H1 (cell line): ENCODE results near the gene TANC1. TPM values are rescaled to one million over a fixed set of nuclear protein-coding genes. Genes with fewer than 3 reads are reported as not detected.

Experiments
- CTCF ChIA-PET: fragments of 300-600 bp; sonication (Branson Sonifier 250); formaldehyde crosslinking; loops from one replicate; lab custom pipeline; 2021; ENCODE audit not compliant: partially characterized antibody; lab: Charles Lee
- POLR2A ChIA-PET: fragments of 300-600 bp; sonication (Branson Sonifier 250); formaldehyde crosslinking; loops from one replicate; lab custom pipeline; 2021; ENCODE audit warnings: inconsistent platforms; ENCODE audit not compliant: partially characterized antibody; lab: Charles Lee
- DNase-seq, 2 experiments: peaks; one replicate each; pipeline versions ENCODE4 v3.0.0 to v3.0.0-alpha.2; 2010 to 2022; ENCODE audit warnings: low spot score in 2 of 2, low read depth in 1 of 2, mixed read lengths in 1 of 2
- FAIRE-seq: peaks from 2 replicates; lab custom pipeline; 2011; peaks lifted over from hg19 to GRCh38; lab: Jason Lieb, UNC
- H2AFZ ChIP-seq: 2 replicates; pipeline ENCODE4 v1.8.1; 2012; ENCODE audit warnings: low read length, inconsistent platforms
- H2AK5ac ChIP-seq: 2 replicates; pipeline ENCODE4 v1.6.1; 2013; ENCODE audit warnings: low read depth, low read length
- H2BK120ac ChIP-seq: replicated peaks from 2 replicates; pipeline ENCODE3; 2013; ENCODE audit warnings: low read depth, low read length, inconsistent platforms
- H2BK12ac ChIP-seq: 2 replicates; pipeline ENCODE4 v1.6.1; 2013; ENCODE audit warnings: low read depth, low read length
- H2BK15ac ChIP-seq: 2 replicates; pipeline ENCODE4 v1.6.1; 2013; ENCODE audit warnings: low read length
- H2BK20ac ChIP-seq: 2 replicates; pipeline ENCODE4 v1.6.1; 2013; ENCODE audit warnings: low read length
- H2BK5ac ChIP-seq: 2 replicates; pipeline ENCODE4 v1.6.1; 2013; ENCODE audit warnings: low read depth, low read length
- H3K14ac ChIP-seq: 2 replicates; pipeline ENCODE4 v1.6.1; 2013; ENCODE audit warnings: inconsistent platforms; ENCODE audit not compliant: insufficient read length
- H3K18ac ChIP-seq: 2 replicates; pipeline ENCODE4 v1.6.1; 2013; ENCODE audit warnings: low read length; ENCODE audit errors: extremely low read depth
- H3K23ac ChIP-seq: 2 replicates; pipeline ENCODE4 v1.6.1; 2013; ENCODE audit warnings: inconsistent platforms; ENCODE audit not compliant: insufficient read length
- H3K23me2 ChIP-seq: 2 replicates; pipeline ENCODE4 v1.6.1; 2013; ENCODE audit warnings: low read depth, low read length
- H3K27ac ChIP-seq: 2 replicates; pipeline ENCODE4 v1.6.1; 2011; ENCODE audit warnings: low read depth, low read length, inconsistent platforms
- H3K27me3 ChIP-seq, 4 experiments: replicated peaks in 1 of 4; 1 replicate in 1 of 4; 2 replicates in 3 of 4; pipeline versions ENCODE4 v1.6.1 to v1.8.1; 2011 to 2013; ENCODE audit warnings: low read length in 3 of 4, mild to moderate bottlenecking in 3 of 4, inconsistent platforms in 2 of 4, mixed read lengths in 2 of 4, moderate library complexity in 1 of 4; ENCODE audit not compliant: control insufficient read depth in 3 of 4, insufficient read depth in 3 of 4; ENCODE audit errors: extremely low read depth in 1 of 4
- H3K36me3 ChIP-seq, 4 experiments: 2 replicates each; pipeline versions ENCODE4 v1.6.1 to v1.8.1; 2011 to 2013; ENCODE audit warnings: mild to moderate bottlenecking in 4 of 4, low read length in 3 of 4, moderate library complexity in 2 of 4, control low read depth in 1 of 4, inconsistent platforms in 1 of 4; ENCODE audit not compliant: insufficient read depth in 4 of 4, control insufficient read depth in 2 of 4
- H3K4ac ChIP-seq: replicated peaks from 2 replicates; pipeline ENCODE3; 2013; ENCODE audit warnings: low read length, low read depth, mixed read lengths, inconsistent platforms; ENCODE audit not compliant: insufficient read length
- H3K4me1 ChIP-seq, 4 experiments: replicated peaks in 1 of 4; 1 replicate in 1 of 4; 2 replicates in 3 of 4; pipeline versions ENCODE4 v1.6.1 to v1.8.1; 2011 to 2013; ENCODE audit warnings: low read length in 3 of 4, inconsistent platforms in 2 of 4, mixed read lengths in 1 of 4; ENCODE audit not compliant: insufficient read depth in 4 of 4, control insufficient read depth in 3 of 4
- H3K4me2 ChIP-seq, 2 experiments: 2 replicates each; pipeline versions ENCODE4 v1.6.1 to v1.8.1; 2011 to 2013; ENCODE audit warnings: low read depth in 2 of 2, low read length in 2 of 2, control low read depth in 1 of 2, inconsistent platforms in 1 of 2, mild to moderate bottlenecking in 1 of 2; ENCODE audit not compliant: insufficient read depth in 1 of 2
- H3K4me3 ChIP-seq, 4 experiments: fragments of 200-600, 300-600 bp in 1 of 4; sonication (generic), shearing (Covaris generic), sonication (Bioruptor Twin) in 1 of 4; 2 replicates each; pipeline versions ENCODE4 v1.5.1 to v1.8.1; 2011 to 2016; ENCODE audit warnings: low read length in 4 of 4, low read depth in 3 of 4, control low read depth in 2 of 4, inconsistent platforms in 2 of 4, mild to moderate bottlenecking in 2 of 4, mixed read lengths in 1 of 4, moderate library complexity in 1 of 4; ENCODE audit not compliant: insufficient read depth in 2 of 4; ENCODE audit errors: extremely low read depth in 1 of 4
- H3K56ac ChIP-seq: replicated peaks from 2 replicates; pipeline ENCODE3; 2013; ENCODE audit warnings: low read depth, mild to moderate bottlenecking, mixed read lengths, low read length, inconsistent platforms; ENCODE audit not compliant: insufficient read length
- H3K79me1 ChIP-seq: 2 replicates; pipeline ENCODE4 v1.6.1; 2013; ENCODE audit warnings: low read depth, low read length, control low read depth
- H3K79me2 ChIP-seq, 2 experiments: 2 replicates each; pipeline versions ENCODE4 v1.6.1 to v1.8.1; 2012 to 2013; ENCODE audit warnings: low read length in 2 of 2, mild to moderate bottlenecking in 2 of 2, inconsistent platforms in 1 of 2; ENCODE audit not compliant: insufficient read depth in 2 of 2, control insufficient read depth in 1 of 2
- H3K9ac ChIP-seq, 4 experiments: replicated peaks in 1 of 4; 1 replicate in 1 of 4; 2 replicates in 3 of 4; pipeline versions ENCODE4 v1.6.1 to v1.8.1; 2011 to 2013; ENCODE audit warnings: low read depth in 3 of 4, low read length in 3 of 4, control low read depth in 2 of 4, mild to moderate bottlenecking in 2 of 4, moderate library complexity in 2 of 4, inconsistent platforms in 1 of 4; ENCODE audit errors: extremely low read depth in 1 of 4
- H3K9me3 ChIP-seq, 2 experiments: 2 replicates each; pipeline versions ENCODE4 v1.6.1 to v1.8.1; 2012 to 2013; ENCODE audit warnings: mild to moderate bottlenecking in 2 of 2, moderate library complexity in 2 of 2, control low read depth in 1 of 2, inconsistent platforms in 1 of 2, low read depth in 1 of 2, low read length in 1 of 2, mixed read lengths in 1 of 2; ENCODE audit not compliant: insufficient read depth in 2 of 2
- H4K20me1 ChIP-seq, 2 experiments: replicated peaks in 1 of 2; 2 replicates each; pipeline versions ENCODE3 to v1.8.1; 2011 to 2013; ENCODE audit warnings: inconsistent platforms in 2 of 2, low read length in 2 of 2, mild to moderate bottlenecking in 1 of 2; ENCODE audit not compliant: insufficient read depth in 2 of 2, control insufficient read depth in 1 of 2
- H4K5ac ChIP-seq: 2 replicates; pipeline ENCODE4 v1.6.1; 2013; ENCODE audit warnings: low read length, low read depth, mixed read lengths, inconsistent platforms; ENCODE audit not compliant: insufficient read length
- H4K8ac ChIP-seq: 2 replicates; pipeline ENCODE4 v1.8.0; 2013; ENCODE audit warnings: mild to moderate bottlenecking, moderate library complexity, low read length, inconsistent platforms; ENCODE audit not compliant: insufficient read depth; ENCODE audit errors: extremely low read depth
- H4K91ac ChIP-seq: replicated peaks from 2 replicates; pipeline ENCODE3; 2013; ENCODE audit warnings: low read length, mixed read lengths, inconsistent platforms; ENCODE audit not compliant: insufficient read length
- ASH2L ChIP-seq: fragments of 200-600, 300-600 bp; sonication (generic); IDR thresholded peaks from one replicate; pipeline ENCODE4 v1.7.1; 2017; ENCODE audit warnings: low read length
- ATF2 ChIP-seq: IDR thresholded peaks from 2 replicates; pipeline ENCODE4 v1.6.1; 2012; ENCODE audit warnings: low read length, inconsistent platforms
- BCL11A ChIP-seq, 2 experiments: IDR thresholded peaks; one replicate each; pipeline ENCODE4 v1.6.1; 2011; ENCODE audit warnings: low read depth in 2 of 2, low read length in 2 of 2, mild to moderate bottlenecking in 2 of 2
- CBX5 ChIP-seq: fragments of 300-800, 300-1000 bp; sonication (generic); IDR thresholded peaks from 2 replicates; pipeline ENCODE4 v1.7.1; 2016; ENCODE audit warnings: antibody characterized with exemption, low read length, low read depth
- JUN ChIP-seq: IDR thresholded peaks from 2 replicates; pipeline ENCODE4 v1.6.1; 2011; ENCODE audit warnings: low read depth, mild to moderate bottlenecking, improper control_type of control experiment, low read length
- KDM5A ChIP-seq: fragments of 200-600 bp; IDR thresholded peaks from 2 replicates; pipeline ENCODE4 v1.7.1; 2012; ENCODE audit warnings: mild to moderate bottlenecking, low read length, inconsistent platforms, mixed read lengths
- PHF8 ChIP-seq: fragments of 200-600 bp; sonication (generic); conservative IDR thresholded peaks from 2 replicates; pipeline ENCODE4 v1.7.1; 2012; ENCODE audit warnings: low read depth, mild to moderate bottlenecking, inconsistent platforms, low read length, moderate library complexity
- RBBP5 ChIP-seq: IDR thresholded peaks from 2 replicates; pipeline ENCODE4 v1.7.1; 2012; ENCODE audit warnings: low read depth, mild to moderate bottlenecking, inconsistent platforms, low read length, moderate library complexity, borderline replicate concordance
- RNF2 ChIP-seq: fragments of 200-900, 300-1000 bp; sonication (generic); IDR thresholded peaks from 2 replicates; pipeline ENCODE4 v1.7.1; 2016; ENCODE audit warnings: borderline replicate concordance, low read depth, mild to moderate bottlenecking, antibody characterized with exemption, low read length; ENCODE audit not compliant: poor library complexity, severe bottlenecking; ENCODE audit errors: missing control alignments
- SP4 ChIP-seq: IDR thresholded peaks from 2 replicates; pipeline ENCODE4 v1.6.1; 2012; ENCODE audit warnings: low read length, inconsistent platforms
- SUZ12 ChIP-seq: fragments of 200-600 bp; sonication (generic); IDR thresholded peaks from 2 replicates; pipeline ENCODE4 v1.6.1; 2012; ENCODE audit warnings: mild to moderate bottlenecking, inconsistent platforms, low read length, moderate library complexity, mixed read lengths
- TBP ChIP-seq: IDR thresholded peaks from 2 replicates; pipeline ENCODE4 v1.6.1; 2011; ENCODE audit warnings: low read depth, low read length, improper control_type of control experiment
- ZNF274 ChIP-seq: IDR thresholded peaks from 2 replicates; pipeline ENCODE4 v1.7.0; 2012; ENCODE audit warnings: low read length, borderline replicate concordance; ENCODE audit errors: extremely low read depth
- WGBS, 2 experiments: shearing (Covaris generic) in 1 of 2; methylation state at CpG; one replicate each; pipeline versions ENCODE4 v1.1.6 to v1.1.7; 2013 to 2015; ENCODE audit warnings: low lambda C conversion rate in 2 of 2, mixed read lengths in 2 of 2, inconsistent platforms in 1 of 2, low coverage in 1 of 2, missing lambda C conversion rate in 1 of 2; ENCODE audit not compliant: insufficient replicate concordance in 2 of 2, insufficient coverage in 1 of 2, insufficient read length in 1 of 2; ENCODE audit errors: extremely low coverage in 1 of 2, missing lambda C conversion rate in 1 of 2; 5-methylcytosine and 5-hydroxymethylcytosine counted together
- polyA plus RNA-seq, 7 experiments: library from polyadenylated mRNA; depleted of rRNA in 3 of 7; stranded (reverse) in 5 of 7; unstranded in 2 of 7; fragments of >200 nt in 5 of 7; fragments of 200-250 nt in 2 of 7; gene quantifications; 1 replicate in 5 of 7; 2 replicates in 1 of 7; 4 replicates in 1 of 7; pipeline versions ENCODE4 v1.2.1 to v1.2.3, GENCODE V29; 2011 to 2013; ENCODE audit warnings: missing spikeins in 2 of 7, mixed read lengths in 2 of 7
- total RNA-seq: library from RNA; stranded (reverse); fragmentation: NEBNext Ultra II Directional; extraction: Animal tissue kit (Norgen Biotek cat#: 25700); gene quantifications from 2 replicates; pipeline ENCODE4 v1.2.1, GENCODE V29; 2021

TANC1 gene
- total and polyA plus RNA-seq, 2 of the 8 experiments (the other 6 are each of a cell fraction or from before 2014, with no cell fraction given) = 4.1 to 7.6 TPM

- no peaks in the 10 kb centered on the region for H3K79me2 ChIP-seq
- no peak overlapping the region for H3K4ac ChIP-seq
- no peaks in the 10 kb centered on the region for H3K79me1 ChIP-seq
- H4K8ac ChIP-seq = no peak overlapping the region; the same call in 1 of the 2 replicates
- ChIA-PET CTCF (interaction anchor here (0.6 to 4.2 kb wide), 6 partner anchors 12 to 673 kb away, joined by 3 to 19 read pairs (median 3); no protein-coding TSS in a partner anchor), POLR2A (no interaction called here)
- H3K23ac ChIP-seq = no peak overlapping the region
- H2BK120ac ChIP-seq = no peak overlapping the region
- no peak overlapping the region for H3K27ac ChIP-seq
- H3K36me3 ChIP-seq = peaks cover 0 to 6% (median 1%) of the 10 kb centered on the region in 4 experiments; a peak in 1 of 8 replicates
- H3K9ac ChIP-seq = no peak overlapping the region
- H4K91ac ChIP-seq = no peak overlapping the region
- H2AFZ ChIP-seq = no peak overlapping the region
- FAIRE-seq = no peak
- H3K4me1 ChIP-seq = no peaks in the 10 kb centered on the region
- H4K20me1 ChIP-seq = peaks cover 0 to 6% of the 10 kb centered on the region in 2 experiments
- H2AK5ac ChIP-seq = no peak overlapping the region
- no peak overlapping the region for H3K4me2 ChIP-seq
- no peak overlapping the region for H2BK20ac ChIP-seq
- H2BK5ac ChIP-seq = no peak overlapping the region
- H2BK15ac ChIP-seq = no peak overlapping the region
- H3K23me2 ChIP-seq = no peaks in the 10 kb centered on the region
- no peak overlapping the region for H3K18ac ChIP-seq
- DNase-seq = no peak
- H3K4me3 ChIP-seq = no peak overlapping the region
- H3K56ac ChIP-seq = no peak overlapping the region
- H2BK12ac ChIP-seq = no peak overlapping the region
- no peak overlapping the region for H3K14ac ChIP-seq
- WGBS, 2 experiments = 68% methylated on average over 3 of the region's 3 CpGs; no CpG with 5 or more reads in 1 of the 2 experiments
- no peaks in the 10 kb centered on the region; a peak in 1 of 7 replicates for H3K27me3 ChIP-seq
- H4K5ac ChIP-seq = no peak overlapping the region
- H3K9me3 ChIP-seq = no peaks in the 10 kb centered on the region
- TF ChIP-seq SP4 = no peak
- TF ChIP-seq JUN = no peak
- no peak for TF ChIP-seq TBP
- no peak for TF ChIP-seq ATF2
- no peak for TF ChIP-seq ASH2L
- no peak for TF ChIP-seq ZNF274
- TF ChIP-seq RNF2 = no peak
- TF ChIP-seq SUZ12 = no peak
- TF ChIP-seq RBBP5 = no peak
- no peak for TF ChIP-seq BCL11A (IDR thresholded peaks at IDR 0.05; ENCODE audit: low read depth in 2 of 2, low read length in 2 of 2)
- TF ChIP-seq CBX5 = no peak
- no peak for TF ChIP-seq KDM5A
- no peak for TF ChIP-seq PHF8
These were observed 259.0 kb downstream of the TANC1 start for GRCh38 chr2:159227467-159227866.
